Duodenal mucosa (tissue), 2 donors: ENCODE results near the gene C1orf198.

Source experiments
- H3K27ac ChIP-seq: one replicate; pipeline ENCODE4 v1.7.0; 2013; ENCODE audit warnings: low read depth, low read length
- H3K27me3 ChIP-seq, 2 donors: one replicate each; pipeline ENCODE4 v1.7.0; 2013; ENCODE audit warnings: low read length in 2 of 2, control low read depth in 1 of 2; ENCODE audit not compliant: insufficient read depth in 2 of 2, control insufficient read depth in 1 of 2
- H3K36me3 ChIP-seq, 2 donors: one replicate each; pipeline ENCODE4 v1.7.0; 2013; ENCODE audit warnings: low read length in 2 of 2, control low read depth in 1 of 2; ENCODE audit not compliant: insufficient read depth in 2 of 2, control insufficient read depth in 1 of 2
- H3K4me1 ChIP-seq, 2 donors: one replicate each; pipeline ENCODE4 v1.7.0; 2013; ENCODE audit warnings: low read length in 2 of 2, control low read depth in 1 of 2; ENCODE audit not compliant: insufficient read depth in 2 of 2, control insufficient read depth in 1 of 2
- H3K4me3 ChIP-seq, 2 donors: one replicate each; pipeline ENCODE4 v1.7.0; 2013; ENCODE audit warnings: low read length in 2 of 2, low read depth in 1 of 2
- H3K9ac ChIP-seq, 2 donors: one replicate each; pipeline ENCODE4 v1.7.0; 2013; ENCODE audit warnings: low read length in 2 of 2, low read depth in 1 of 2
- H3K9me3 ChIP-seq, 2 donors: one replicate each; pipeline ENCODE4 v1.7.0; 2013; ENCODE audit warnings: low read length in 2 of 2, control low read depth in 1 of 2; ENCODE audit not compliant: control insufficient read depth in 1 of 2

The C1orf198 gene

GRCh38 chr1:230791986-230792564 is 76.2 kb downstream of the C1orf198 start:
- Histone ChIP-seq H3K9me3 (no peaks in the 10 kb centered on the region), H3K4me1 (no peaks in the 10 kb centered on the region), H3K9ac (no peak overlapping the region), H3K4me3 (no peak overlapping the region), H3K27me3 (no peaks in the 10 kb centered on the region), H3K36me3 (no peaks in the 10 kb centered on the region), H3K27ac (no peak overlapping the region)

GRCh38 chr1:230790026-230790425 is 78.3 kb downstream of the C1orf198 start:
- no peak overlapping the region for H3K9ac ChIP-seq

GRCh38 chr1:230788561-230789275 is 79.6 kb downstream of the C1orf198 start:
- H3K27me3 ChIP-seq: no peaks in the 10 kb centered on the region
- no peak overlapping the region for H3K4me3 ChIP-seq
- H3K9ac ChIP-seq: no peak overlapping the region
- no peaks in the 10 kb centered on the region for H3K9me3 ChIP-seq
- no peak overlapping the region for H3K27ac ChIP-seq
- no peaks in the 10 kb centered on the region for H3K36me3 ChIP-seq
- H3K4me1 ChIP-seq: no peaks in the 10 kb centered on the region

More at GRCh38 chr1:230790026-230790425, 78.3 kb downstream of the C1orf198 start:
- no peaks in the 10 kb centered on the region for H3K9me3 ChIP-seq
- H3K27ac ChIP-seq: no peak overlapping the region
- H3K36me3 ChIP-seq: no peaks in the 10 kb centered on the region
- H3K27me3 ChIP-seq: no peaks in the 10 kb centered on the region
- H3K4me3 ChIP-seq: no peak overlapping the region
- no peaks in the 10 kb centered on the region for H3K4me1 ChIP-seq

GRCh38 chr1:230787471-230787870 is 80.8 kb downstream of the C1orf198 start:
- H3K27ac ChIP-seq: no peak overlapping the region

More at GRCh38 chr1:230787471-230787870, 80.8 kb downstream of the C1orf198 start:
- no peaks in the 10 kb centered on the region for H3K36me3 ChIP-seq
- H3K9me3 ChIP-seq: no peaks in the 10 kb centered on the region
- no peak overlapping the region for H3K4me3 ChIP-seq
- H3K4me1 ChIP-seq: no peaks in the 10 kb centered on the region
- H3K27me3 ChIP-seq: no peaks in the 10 kb centered on the region
- H3K9ac ChIP-seq: no peak overlapping the region
